ENCODE data around the gene SLC2A13. TPM values are rescaled to one million over a fixed set of nuclear protein-coding genes. Genes with fewer than 3 reads are reported as not detected.

SLC2A13 gene
- total RNA-seq, 1 donor from 2014 or later: 7.4 TPM

GRCh38 chr12:39966256-39966655 is 139.6 kb downstream of the SLC2A13 start:
- peaks cover 4% of the 10 kb centered on the region for H3K4me1 Mint-ChIP-seq
- no peak overlapping the region for H3K27ac Mint-ChIP-seq
- no peak for DNase-seq (ENCODE audit: low spot score in 2 of 2, unreplicated experiment in 2 of 2)
- H3K4me3 Mint-ChIP-seq: no peak overlapping the region
- TF ChIP-seq, protein P1, sequence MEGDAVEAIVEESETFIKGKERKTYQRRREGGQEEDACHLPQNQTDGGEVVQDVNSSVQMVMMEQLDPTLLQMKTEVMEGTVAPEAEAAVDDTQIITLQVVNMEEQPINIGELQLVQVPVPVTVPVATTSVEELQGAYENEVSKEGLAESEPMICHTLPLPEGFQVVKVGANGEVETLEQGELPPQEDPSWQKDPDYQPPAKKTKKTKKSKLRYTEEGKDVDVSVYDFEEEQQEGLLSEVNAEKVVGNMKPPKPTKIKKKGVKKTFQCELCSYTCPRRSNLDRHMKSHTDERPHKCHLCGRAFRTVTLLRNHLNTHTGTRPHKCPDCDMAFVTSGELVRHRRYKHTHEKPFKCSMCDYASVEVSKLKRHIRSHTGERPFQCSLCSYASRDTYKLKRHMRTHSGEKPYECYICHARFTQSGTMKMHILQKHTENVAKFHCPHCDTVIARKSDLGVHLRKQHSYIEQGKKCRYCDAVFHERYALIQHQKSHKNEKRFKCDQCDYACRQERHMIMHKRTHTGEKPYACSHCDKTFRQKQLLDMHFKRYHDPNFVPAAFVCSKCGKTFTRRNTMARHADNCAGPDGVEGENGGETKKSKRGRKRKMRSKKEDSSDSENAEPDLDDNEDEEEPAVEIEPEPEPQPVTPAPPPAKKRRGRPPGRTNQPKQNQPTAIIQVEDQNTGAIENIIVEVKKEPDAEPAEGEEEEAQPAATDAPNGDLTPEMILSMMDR (IDR thresholded peaks at IDR 0.05; ENCODE audit: unreplicated experiment): no peak
- H3K27me3 Mint-ChIP-seq (ENCODE audit: low read depth): no peaks in the 10 kb centered on the region
- H3K36me3 Mint-ChIP-seq: peaks cover 5% of the 10 kb centered on the region
- peaks cover 7% of the 10 kb centered on the region for H3K9me3 Mint-ChIP-seq

DNA sequence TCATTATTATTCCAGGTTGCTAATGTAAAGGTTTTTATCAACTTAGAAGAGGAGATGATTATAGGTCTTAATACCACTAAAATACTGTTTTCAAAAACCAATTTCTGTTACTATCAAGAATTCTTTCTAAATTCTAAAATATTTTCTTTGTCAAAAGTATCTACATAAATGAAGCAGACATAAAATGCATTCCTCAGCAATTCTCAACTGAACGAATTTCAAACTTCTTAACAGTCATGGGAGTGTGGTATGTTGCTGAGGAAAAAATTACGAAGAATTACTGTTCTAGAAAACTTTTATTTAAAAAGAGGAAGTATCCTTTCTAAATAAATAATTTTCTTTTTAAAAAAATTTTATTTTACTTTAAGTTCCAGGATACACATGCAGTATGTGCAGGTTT is 146.4 kb downstream of the SLC2A13 start:
- no peak for DNase-seq (ENCODE audit: low spot score in 2 of 2, unreplicated experiment in 2 of 2)
- Mint-ChIP-seq H3K27ac (no peak overlapping the region), H3K27me3 (ENCODE audit: low read depth) (no peaks in the 10 kb centered on the region), H3K9me3 (no peaks in the 10 kb centered on the region), H3K4me3 (no peak overlapping the region), H3K36me3 (no peaks in the 10 kb centered on the region), H3K4me1 (no peaks in the 10 kb centered on the region)
- TF ChIP-seq, protein P1 (IDR thresholded peaks at IDR 0.05; ENCODE audit: unreplicated experiment): no peak

DNA sequence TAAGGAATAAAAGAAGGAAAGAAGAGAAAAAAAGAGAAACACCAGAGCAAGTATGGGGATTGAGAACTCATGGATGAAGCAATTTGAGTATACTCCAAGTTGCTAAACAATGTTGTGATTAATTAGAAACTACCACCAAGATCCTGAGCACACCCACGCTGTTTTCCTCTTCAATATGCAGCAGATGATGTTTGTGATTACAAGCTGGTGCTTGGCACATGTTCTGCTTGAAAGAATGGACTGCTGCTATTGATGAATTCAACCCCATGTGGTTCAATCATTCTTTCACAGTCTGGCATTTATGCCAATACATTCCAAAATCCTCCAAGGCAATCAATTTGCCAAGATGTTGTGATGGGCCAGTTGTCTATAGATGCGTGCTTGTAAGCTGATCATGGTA is 146.8 kb downstream of the SLC2A13 start:
- no peak overlapping the region for H3K27ac Mint-ChIP-seq
- TF ChIP-seq, protein P1 (IDR thresholded peaks at IDR 0.05; ENCODE audit: unreplicated experiment): no peak
- H3K27me3 Mint-ChIP-seq (ENCODE audit: low read depth): no peaks in the 10 kb centered on the region

GRCh38 chr12:39958377-39958776 is 147.5 kb downstream of the SLC2A13 start:
- DNase-seq (ENCODE audit: low spot score in 2 of 2, unreplicated experiment in 2 of 2): no peak

More for the DNA sequence above, 146.8 kb downstream of the SLC2A13 start:
- Mint-ChIP-seq H3K36me3 (no peaks in the 10 kb centered on the region), H3K4me1 (no peaks in the 10 kb centered on the region), H3K9me3 (no peaks in the 10 kb centered on the region), H3K4me3 (no peak overlapping the region)
- no peak for DNase-seq (ENCODE audit: low spot score in 2 of 2, unreplicated experiment in 2 of 2)

DNA sequence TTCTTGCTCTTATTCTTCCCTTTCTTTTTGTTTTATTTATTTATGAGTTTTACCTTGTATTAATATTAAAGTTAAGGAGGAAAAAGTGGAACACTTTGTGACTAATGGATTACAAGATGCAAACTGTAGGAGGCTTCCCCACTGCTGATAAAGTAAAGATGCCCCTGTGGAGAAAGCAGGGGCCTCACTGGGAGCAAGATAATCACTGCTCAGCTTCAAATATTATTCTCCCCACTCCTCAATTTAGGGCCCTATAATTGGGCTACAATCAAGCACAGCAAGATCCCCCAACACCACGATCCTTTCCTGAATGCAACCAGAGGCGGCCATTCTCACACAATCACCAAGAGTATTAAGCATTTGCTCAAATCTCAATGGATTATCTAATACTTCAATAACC is 149.2 kb downstream of the SLC2A13 start:
- no peaks in the 10 kb centered on the region for H3K4me1 Mint-ChIP-seq
- TF ChIP-seq, protein P1 (IDR thresholded peaks at IDR 0.05; ENCODE audit: unreplicated experiment): no peak
- H3K9me3 Mint-ChIP-seq: no peaks in the 10 kb centered on the region
- no peaks in the 10 kb centered on the region for H3K27me3 Mint-ChIP-seq (ENCODE audit: low read depth)
- H3K27ac Mint-ChIP-seq: no peak overlapping the region
- DNase-seq (ENCODE audit: low spot score in 2 of 2, unreplicated experiment in 2 of 2): no peak
- H3K4me3 Mint-ChIP-seq: no peak overlapping the region
- no peaks in the 10 kb centered on the region for H3K36me3 Mint-ChIP-seq

More at GRCh38 chr12:39958377-39958776, 147.5 kb downstream of the SLC2A13 start:
- TF ChIP-seq, protein P1 (IDR thresholded peaks at IDR 0.05; ENCODE audit: unreplicated experiment): no peak
- H3K27me3 Mint-ChIP-seq (ENCODE audit: low read depth): no peaks in the 10 kb centered on the region
- H3K4me1 Mint-ChIP-seq: no peaks in the 10 kb centered on the region
- H3K4me3 Mint-ChIP-seq: no peak overlapping the region
- H3K36me3 Mint-ChIP-seq: no peaks in the 10 kb centered on the region
- no peaks in the 10 kb centered on the region for H3K9me3 Mint-ChIP-seq
- no peak overlapping the region for H3K27ac Mint-ChIP-seq
